Bronchial epithelial cell (primary cell): Measurements from ENCODE around the gene LCOR. TPM values are rescaled to one million over a fixed set of nuclear protein-coding genes. Genes with fewer than 3 reads are reported as not detected.

Source experiments
- DNase-seq: peaks from one replicate; pipeline ENCODE4 v3.0.0-alpha.2; 2010; ENCODE audit warnings: low read depth
- FAIRE-seq: peaks from 2 replicates; lab custom pipeline; 2011; peaks lifted over from hg19 to GRCh38; lab: Jason Lieb, UNC
- H3K27me3 ChIP-seq: 2 replicates; pipeline ENCODE4 v1.5.1; 2011; ENCODE audit warnings: low read length; ENCODE audit not compliant: control insufficient read depth, insufficient read depth
- H3K36me3 ChIP-seq: 2 replicates; pipeline ENCODE4 v1.5.1; 2011; ENCODE audit warnings: low read length; ENCODE audit not compliant: control insufficient read depth, insufficient read depth
- H3K4me3 ChIP-seq: 2 replicates; pipeline ENCODE4 v1.5.1; 2011; ENCODE audit warnings: mild to moderate bottlenecking, low read depth, low read length, control low read depth
- CTCF ChIP-seq: IDR thresholded peaks from 2 replicates; pipeline ENCODE4 v1.5.1; 2011; ENCODE audit warnings: mild to moderate bottlenecking, moderate library complexity, low read length, control low read depth, inconsistent platforms; ENCODE audit not compliant: insufficient read depth, severe bottlenecking
- total RNA-seq: library from RNA; depleted of rRNA; stranded (reverse); fragments of >200 nt; gene quantifications from 2 replicates; pipeline ENCODE4 v1.2.1, GENCODE V29; 2014

The LCOR gene
- total RNA-seq, 1 donor from 2014 or later: 29.5 TPM

- TF ChIP-seq CTCF: no peak
- Histone ChIP-seq H3K36me3 (peaks cover 2% of the 10 kb centered on the region), H3K27me3 (no peaks in the 10 kb centered on the region), H3K4me3 (no peak overlapping the region)
- FAIRE-seq: no peak
- DNase-seq: peak; percentile 54
These were observed 155.2 kb downstream of the LCOR start for GRCh38 chr10:96987141-96987841.

DNA sequence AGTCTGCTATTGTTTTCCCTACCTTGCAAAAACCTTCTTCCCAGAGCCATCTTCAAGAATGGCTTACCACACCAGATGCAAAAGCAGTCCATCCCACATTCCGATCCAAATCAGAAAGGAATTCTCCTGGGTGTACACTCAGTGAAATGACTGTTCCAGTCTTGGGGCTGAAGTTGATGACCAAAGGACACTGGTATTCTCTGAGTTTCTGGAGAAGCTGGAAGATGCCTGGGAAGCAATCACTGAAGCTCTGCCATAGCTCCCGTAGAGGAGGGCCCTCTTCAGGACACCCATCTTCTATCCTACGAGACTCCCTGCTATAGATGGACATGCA, 155.7 kb downstream of the LCOR start:
- Histone ChIP-seq H3K36me3 (no peaks in the 10 kb centered on the region), H3K4me3 (no peak overlapping the region), H3K27me3 (no peaks in the 10 kb centered on the region)
- no peak for TF ChIP-seq CTCF
- DNase-seq (no peak), FAIRE-seq (no peak)

DNA sequence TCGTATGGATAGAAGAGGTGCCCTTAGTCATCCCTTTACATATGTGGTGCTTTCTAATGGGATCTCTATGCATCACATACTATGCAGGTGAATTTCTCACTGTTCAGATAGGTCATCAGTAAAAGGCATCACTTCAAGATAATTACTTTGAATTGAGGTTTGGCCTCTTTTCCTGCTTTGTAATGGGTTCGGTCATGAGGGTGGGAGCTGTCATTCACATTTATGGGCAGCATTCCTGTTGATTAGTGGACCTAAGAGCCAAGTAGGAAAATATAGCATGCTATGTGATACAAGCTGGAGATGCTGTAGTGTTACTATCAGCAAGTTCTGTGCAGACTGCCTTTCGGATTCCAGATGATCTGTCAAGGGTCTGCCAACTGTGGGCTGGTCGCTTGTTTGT, 156.3 kb downstream of the LCOR start:
- FAIRE-seq (no peak), DNase-seq (no peak)
- no peaks in the 10 kb centered on the region for H3K27me3 ChIP-seq
- no peak overlapping the region for H3K4me3 ChIP-seq
- TF ChIP-seq CTCF: no peak
- no peaks in the 10 kb centered on the region for H3K36me3 ChIP-seq

- H3K27me3 ChIP-seq: no peaks in the 10 kb centered on the region
- H3K36me3 ChIP-seq: no peaks in the 10 kb centered on the region
- TF ChIP-seq CTCF: no peak
- FAIRE-seq (no peak), DNase-seq (peak; percentile 63)
- H3K4me3 ChIP-seq: no peak overlapping the region
These were observed 159.3 kb downstream of the LCOR start for GRCh38 chr10:96991313-96991841.

- no peak for TF ChIP-seq CTCF
- no peak for DNase-seq
- no peaks in the 10 kb centered on the region for H3K27me3 ChIP-seq
- no peak for FAIRE-seq
- H3K4me3 ChIP-seq: no peak overlapping the region
- H3K36me3 ChIP-seq: no peaks in the 10 kb centered on the region
These were observed 160.6 kb downstream of the LCOR start for GRCh38 chr10:96992721-96993120.

DNA sequence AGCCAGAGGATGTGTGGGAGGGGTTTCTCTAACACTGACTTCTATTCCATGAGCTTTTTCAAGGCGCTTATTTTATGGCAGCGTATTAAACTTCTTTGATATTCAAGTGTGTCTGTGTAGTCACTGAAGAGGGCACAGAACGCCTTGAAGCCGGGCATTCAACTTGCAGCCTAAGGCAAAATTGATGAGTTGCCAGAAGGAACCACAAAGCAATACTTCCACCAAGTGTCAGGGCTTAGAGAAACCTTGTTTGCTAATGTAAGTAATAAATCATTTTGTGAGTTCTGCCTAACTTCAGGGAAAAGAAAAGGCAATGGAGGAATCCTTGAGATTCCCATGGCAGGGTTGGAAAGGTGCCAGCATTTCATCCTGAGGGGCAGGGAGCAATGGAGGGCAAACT, 163.8 kb downstream of the LCOR start:
- TF ChIP-seq CTCF: no peak
- no peaks in the 10 kb centered on the region for H3K27me3 ChIP-seq
- H3K4me3 ChIP-seq: no peak overlapping the region
- DNase-seq: peak; percentile 12
- no peaks in the 10 kb centered on the region for H3K36me3 ChIP-seq
- no peak for FAIRE-seq
